OCI-LY1 (cell line): ENCODE measurements around the gene CLEC20A.

Experiments used
- CTCF ChIP-seq: fragments of 200-600 bp; sonication (generic), shearing (Covaris generic); IDR thresholded peaks from 2 replicates; pipeline ENCODE4 v1.5.1; 2017; ENCODE audit warnings: mild to moderate bottlenecking, antibody characterized with exemption, low read length, moderate library complexity, mixed read lengths
- EZH2 ChIP-seq: fragments of 200-600 bp; sonication (generic), shearing (Covaris generic); IDR thresholded peaks from 2 replicates; pipeline ENCODE4 v1.8.0; 2017; ENCODE audit warnings: borderline replicate concordance, mixed run types, mild to moderate bottlenecking, antibody characterized with exemption, low read length, moderate library complexity, mixed read lengths

- TF ChIP-seq EZH2 = no peak
- TF ChIP-seq CTCF = no peak
Observed at GRCh38 chr1:178533121-178533946, 36.6 kb upstream of the CLEC20A start.
